Activated CD4-positive, alpha-beta memory T cell treated with anti-CD3 and anti-CD28 coated beads for 36 hours (primary cell): ENCODE data around the gene BNC2. TPM values are rescaled to one million over a fixed set of nuclear protein-coding genes. Genes with fewer than 3 reads are reported as not detected.

Experiments used
- CTCF ChIA-PET: fragments of 350-600 bp; sonication (Branson Sonifier 250); formaldehyde crosslinking; loops from one replicate; lab custom pipeline; 2021; ENCODE audit warnings: antibody characterized with exemption, inconsistent platforms; lab: Charles Lee
- POLR2A ChIA-PET: fragments of 350-600 bp; sonication (Branson Sonifier 250); formaldehyde crosslinking; loops from one replicate; lab custom pipeline; 2021; ENCODE audit warnings: antibody characterized with exemption; lab: Charles Lee
- DNase-seq: peaks from one replicate; pipeline ENCODE4 v3.0.0-alpha.2; 2020
- H3K27ac Mint-ChIP-seq: one replicate; pipeline ENCODE4 v1.8.0; 2021; ENCODE audit warnings: mixed read lengths
- H3K27me3 Mint-ChIP-seq: one replicate; pipeline ENCODE4 v1.8.0; 2021; ENCODE audit warnings: mixed read lengths
- H3K36me3 Mint-ChIP-seq: one replicate; pipeline ENCODE4 v1.8.0; 2021; ENCODE audit warnings: mixed read lengths
- H3K4me1 Mint-ChIP-seq: one replicate; pipeline ENCODE4 v1.8.0; 2021; ENCODE audit warnings: low read depth, mixed read lengths
- H3K4me3 Mint-ChIP-seq: one replicate; pipeline ENCODE4 v1.8.0; 2021; ENCODE audit warnings: mild to moderate bottlenecking, mixed read lengths
- H3K9me3 Mint-ChIP-seq: one replicate; pipeline ENCODE4 v1.8.0; 2021; ENCODE audit warnings: mixed read lengths
- intact Hi-C: fragments of 100-400 bp; cut with micrococcal nuclease; formaldehyde crosslinking; loops from one replicate; pipeline ENCODE4 v1.15.1; 2023
- total RNA-seq, 2 experiments: library from RNA; stranded (reverse); gene quantifications; one replicate each; pipeline ENCODE4 v1.2.3, GENCODE V29; 2021

The BNC2 gene
- total RNA-seq, 2 experiments from 2014 or later = not detected

DNA sequence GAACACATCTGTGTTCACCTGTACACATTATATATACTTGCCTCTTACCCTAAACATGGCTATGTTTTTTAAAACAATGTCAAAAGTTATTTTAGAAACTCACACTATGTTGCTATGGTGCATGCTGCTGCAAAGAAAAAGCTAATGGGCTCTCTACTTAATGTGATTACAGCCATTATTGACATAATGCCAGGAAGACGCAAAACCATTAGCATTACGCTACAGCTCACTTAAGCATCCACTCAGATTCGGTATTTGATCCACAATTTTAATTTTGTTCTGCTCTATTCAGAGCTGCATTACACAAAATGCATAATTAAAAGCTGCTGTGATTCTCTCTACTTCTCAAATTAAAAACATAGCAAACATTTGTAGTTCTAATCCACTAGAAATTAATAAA, 395.2 kb downstream of the BNC2 start:
- intact Hi-C loops = no loop called here
- no peak for DNase-seq
- Mint-ChIP-seq H3K27me3 (no peaks in the 10 kb centered on the region), H3K27ac (no peak overlapping the region), H3K9me3 (peaks cover 12% of the 10 kb centered on the region), H3K4me1 (no peaks in the 10 kb centered on the region), H3K36me3 (no peaks in the 10 kb centered on the region), H3K4me3 (no peak overlapping the region)
- ChIA-PET POLR2A (no interaction called here), CTCF (no interaction called here)

DNA sequence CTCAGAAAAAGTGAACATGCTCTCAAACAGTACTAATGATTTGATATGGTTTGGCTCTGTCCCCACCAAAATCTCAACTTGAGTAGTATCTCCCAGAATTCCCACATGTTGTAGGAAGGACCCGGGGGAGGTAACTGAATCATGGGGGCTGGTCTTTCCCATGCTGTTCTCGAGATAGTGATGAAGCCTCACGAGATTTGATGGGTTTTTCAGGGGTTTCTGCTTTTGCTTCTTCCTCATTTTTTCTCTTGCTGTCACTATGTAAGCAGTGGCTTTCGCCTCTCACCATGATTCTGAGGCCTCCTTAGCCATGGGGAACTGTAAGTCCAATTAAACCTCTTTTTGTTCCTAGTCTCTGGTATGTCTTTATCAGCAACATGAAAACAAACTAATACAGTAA, 401.3 kb downstream of the BNC2 start:
- intact Hi-C loops = no loop called here
- Mint-ChIP-seq H3K4me1 (no peaks in the 10 kb centered on the region), H3K27me3 (no peaks in the 10 kb centered on the region), H3K4me3 (no peak overlapping the region), H3K27ac (no peak overlapping the region), H3K9me3 (peaks cover 17% of the 10 kb centered on the region), H3K36me3 (no peaks in the 10 kb centered on the region)
- ChIA-PET CTCF (no interaction called here), POLR2A (no interaction called here)
- no peak for DNase-seq

DNA sequence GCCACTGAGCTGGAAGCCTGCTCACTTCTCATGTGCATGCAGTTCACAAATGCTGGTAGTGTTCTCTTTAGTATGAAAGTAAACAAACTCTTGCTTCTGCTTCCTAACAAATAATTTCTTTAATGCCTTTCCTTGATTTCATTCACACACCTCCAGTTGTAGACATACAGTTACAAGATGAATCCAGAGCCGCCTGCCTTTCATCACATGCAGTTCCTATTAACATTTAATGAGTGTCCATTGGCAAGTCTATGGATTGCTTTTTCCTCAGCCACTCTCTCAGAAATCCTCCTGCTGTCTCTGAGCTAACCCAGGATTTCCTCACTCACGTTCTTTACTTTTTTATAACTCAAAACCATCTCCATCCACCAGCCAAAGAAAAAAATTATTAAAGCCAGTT, 408.6 kb downstream of the BNC2 start:
- Mint-ChIP-seq H3K4me3 (no peak overlapping the region), H3K4me1 (no peaks in the 10 kb centered on the region), H3K27me3 (no peaks in the 10 kb centered on the region), H3K9me3 (peaks cover 7% of the 10 kb centered on the region), H3K36me3 (no peaks in the 10 kb centered on the region), H3K27ac (no peak overlapping the region)
- intact Hi-C loops = no loop called here
- POLR2A ChIA-PET = no interaction called here
- CTCF ChIA-PET = no interaction called here
- DNase-seq = no peak

DNA sequence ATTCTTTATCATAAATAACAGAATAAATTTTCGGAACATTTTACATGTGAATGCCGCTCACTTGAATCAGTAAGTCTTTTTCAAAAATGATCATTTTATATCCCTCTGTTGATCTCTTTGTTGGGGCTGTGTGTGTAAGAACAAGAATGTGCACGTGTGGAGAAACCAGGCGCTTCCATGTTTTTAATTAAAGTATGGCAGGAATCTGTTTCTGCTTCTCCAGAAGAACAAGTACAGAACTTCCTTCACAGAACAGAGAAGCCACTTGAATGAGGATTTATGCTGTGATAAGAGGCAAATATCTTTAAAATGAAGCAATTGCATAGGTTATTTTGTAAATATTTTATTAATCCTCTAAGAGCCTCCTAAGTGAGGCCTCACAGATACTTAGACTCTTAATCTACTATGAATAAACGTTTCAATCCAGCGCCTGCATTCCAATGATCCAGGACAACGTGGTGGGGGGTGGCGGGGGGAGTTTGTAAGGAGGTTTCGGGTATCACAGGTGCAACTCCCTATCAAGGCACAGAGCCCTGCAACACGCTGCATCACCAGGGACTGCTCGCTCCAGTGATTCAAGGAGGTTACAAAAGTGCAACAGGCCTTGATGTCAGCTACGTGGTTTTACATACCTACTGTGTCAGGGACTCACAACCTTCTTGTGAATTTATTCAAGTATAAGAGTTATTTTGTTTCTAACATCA, 409.2 kb downstream of the BNC2 start:
- H3K27me3 Mint-ChIP-seq = no peaks in the 10 kb centered on the region
- ChIA-PET CTCF (no interaction called here), POLR2A (no interaction called here)
- intact Hi-C loops = no loop called here
- DNase-seq = no peak
- H3K36me3 Mint-ChIP-seq = no peaks in the 10 kb centered on the region
- H3K4me1 Mint-ChIP-seq = no peaks in the 10 kb centered on the region
- no peak overlapping the region for H3K4me3 Mint-ChIP-seq
- H3K9me3 Mint-ChIP-seq = peaks cover 7% of the 10 kb centered on the region
- no peak overlapping the region for H3K27ac Mint-ChIP-seq

DNA sequence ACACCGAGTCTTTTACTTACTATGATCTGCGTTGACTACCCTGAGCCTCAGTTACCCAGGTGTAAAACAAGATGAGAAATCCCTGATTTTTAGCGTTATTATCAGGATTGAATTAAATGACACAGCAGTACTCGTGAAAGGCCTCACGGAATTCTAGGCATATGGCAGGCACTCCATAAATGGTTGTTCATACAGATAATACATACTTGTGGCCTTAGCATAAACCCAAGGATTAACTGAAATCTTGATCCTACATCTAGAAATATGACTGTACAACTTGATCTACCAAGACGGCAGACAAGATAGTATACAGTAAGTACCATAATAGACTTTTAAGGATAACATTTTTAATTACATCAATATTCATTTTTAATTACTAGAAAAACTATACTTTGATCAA, 409.8 kb downstream of the BNC2 start:
- no peaks in the 10 kb centered on the region for H3K4me1 Mint-ChIP-seq
- intact Hi-C loops = no loop called here

DNA sequence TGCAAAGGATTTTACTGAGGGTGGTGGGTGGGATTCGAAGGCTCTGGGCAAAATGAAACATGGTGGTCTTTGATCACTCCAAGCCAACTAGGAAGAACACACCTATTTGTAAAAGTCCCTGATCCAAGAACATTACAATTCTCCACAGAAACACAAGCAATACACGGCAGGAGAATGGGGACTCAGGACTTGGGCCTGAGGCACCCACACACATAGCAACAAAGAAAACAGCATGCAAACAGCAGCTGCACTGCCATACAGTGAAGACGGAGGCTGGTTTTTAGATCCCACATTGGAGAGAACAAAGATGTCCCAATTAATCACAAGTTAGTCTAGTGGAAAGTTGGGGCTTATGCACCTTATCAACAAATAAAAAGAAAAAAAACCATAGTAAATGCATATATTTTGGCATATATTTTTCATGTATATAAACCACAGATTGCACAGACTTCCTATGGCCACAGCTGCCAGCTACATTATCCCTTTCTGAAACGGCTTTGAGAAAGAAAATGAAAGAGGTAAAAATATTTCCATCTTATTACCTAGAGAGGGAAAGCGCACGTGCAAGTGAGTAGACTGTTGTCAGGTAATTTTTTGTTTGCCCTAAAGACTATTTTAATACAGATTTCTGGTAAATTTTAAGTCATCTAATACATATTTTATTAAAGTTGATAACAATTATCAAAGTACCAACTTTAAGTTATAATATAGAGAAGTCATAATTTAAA, 410.9 kb downstream of the BNC2 start:
- H3K27ac Mint-ChIP-seq = no peak overlapping the region
- no peak overlapping the region for H3K4me3 Mint-ChIP-seq
- DNase-seq = no peak
- no peaks in the 10 kb centered on the region for H3K27me3 Mint-ChIP-seq
- peaks cover 7% of the 10 kb centered on the region for H3K9me3 Mint-ChIP-seq
- intact Hi-C loops = no loop called here
- no peaks in the 10 kb centered on the region for H3K36me3 Mint-ChIP-seq
- ChIA-PET CTCF (interaction anchor here (0.6 kb wide), 1 partner anchor 1911 kb away, joined by 3 read pairs; no protein-coding TSS in a partner anchor), POLR2A (no interaction called here)
- H3K4me1 Mint-ChIP-seq = no peaks in the 10 kb centered on the region

More for the DNA sequence above, 409.8 kb downstream of the BNC2 start:
- no peak for DNase-seq
- ChIA-PET POLR2A (no interaction called here), CTCF (no interaction called here)
- H3K27ac Mint-ChIP-seq = no peak overlapping the region
- no peak overlapping the region for H3K4me3 Mint-ChIP-seq
- peaks cover 7% of the 10 kb centered on the region for H3K9me3 Mint-ChIP-seq
- no peaks in the 10 kb centered on the region for H3K27me3 Mint-ChIP-seq
- no peaks in the 10 kb centered on the region for H3K36me3 Mint-ChIP-seq

DNA sequence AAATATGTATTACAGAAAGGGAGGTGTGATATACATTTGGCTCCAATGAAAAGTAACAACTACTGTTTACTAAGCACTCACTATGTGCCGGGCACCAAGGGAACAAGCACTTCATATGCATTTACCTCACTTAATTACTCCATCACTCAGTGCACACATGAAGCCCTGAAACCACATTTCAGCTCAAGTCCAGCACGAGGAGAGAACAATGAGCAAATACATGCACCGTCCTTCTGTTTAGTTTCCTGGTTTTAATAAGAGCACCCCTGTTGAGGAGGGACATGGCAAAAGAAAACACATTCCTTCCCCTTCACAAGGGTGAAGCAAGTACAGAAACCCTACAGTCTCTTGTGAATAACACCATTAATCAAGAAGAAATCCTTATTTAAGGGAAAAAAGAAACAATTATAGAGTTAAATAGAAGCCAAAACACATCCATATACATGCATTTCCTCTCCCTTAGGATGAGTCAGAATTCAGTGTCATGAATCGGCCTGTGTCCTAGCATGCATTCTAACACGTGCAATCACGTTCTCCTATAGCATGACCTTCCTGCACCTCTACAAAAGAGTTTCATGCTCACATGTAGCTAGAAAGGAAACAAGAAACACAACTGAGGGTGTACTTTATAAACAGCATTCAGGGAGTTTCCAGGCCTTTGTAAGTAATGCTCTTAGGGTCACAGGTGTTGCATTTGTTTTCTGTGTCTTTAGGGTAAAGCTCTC, 411.6 kb downstream of the BNC2 start:
- DNase-seq = no peak
- ChIA-PET POLR2A (no interaction called here), CTCF (no interaction called here)
- no peaks in the 10 kb centered on the region for H3K4me1 Mint-ChIP-seq
- H3K27me3 Mint-ChIP-seq = no peaks in the 10 kb centered on the region
- H3K27ac Mint-ChIP-seq = no peak overlapping the region
- H3K9me3 Mint-ChIP-seq = peaks cover 6% of the 10 kb centered on the region
- intact Hi-C loops = no loop called here
- H3K36me3 Mint-ChIP-seq = no peaks in the 10 kb centered on the region
- no peak overlapping the region for H3K4me3 Mint-ChIP-seq

DNA sequence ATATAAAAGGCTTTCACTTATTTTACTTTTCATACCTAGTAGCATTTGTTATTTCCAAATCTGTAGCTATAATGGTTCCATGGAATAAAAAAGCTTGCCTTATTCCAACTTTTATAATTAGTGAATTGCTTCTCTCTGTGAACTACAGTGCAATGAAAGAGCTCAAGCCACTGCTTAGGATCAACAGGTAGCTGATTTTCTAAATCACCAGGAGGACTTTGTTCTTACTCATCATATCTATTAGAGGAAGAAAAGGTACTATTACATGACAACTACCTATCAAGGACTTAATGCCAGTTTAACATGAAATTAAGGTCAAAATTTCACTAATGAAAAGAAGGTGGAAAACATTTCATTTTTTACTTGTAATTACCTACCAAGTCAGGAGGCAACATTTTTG, 414.6 kb downstream of the BNC2 start:
- ChIA-PET CTCF (no interaction called here), POLR2A (no interaction called here)
- intact Hi-C loops = no loop called here

DNA sequence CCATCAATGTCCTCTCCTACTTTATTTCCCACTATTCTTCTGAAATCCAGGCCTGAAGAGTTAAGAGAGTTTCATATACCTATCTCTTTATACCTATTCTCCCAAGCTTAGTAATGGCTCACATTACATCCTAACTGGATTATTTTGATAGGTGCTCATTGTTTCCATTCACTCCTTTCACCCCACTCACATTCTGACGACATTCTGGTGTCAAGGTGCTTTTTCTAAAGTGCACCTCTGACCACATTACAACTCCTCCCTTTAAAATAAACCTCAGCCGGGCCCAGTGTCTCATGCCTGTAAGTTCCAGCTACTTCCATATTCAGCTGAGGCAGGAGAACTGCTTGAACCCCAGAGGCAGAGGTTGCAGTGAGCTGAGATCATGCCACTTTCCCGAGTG, 417.1 kb downstream of the BNC2 start:
- no peak overlapping the region for H3K4me3 Mint-ChIP-seq
- POLR2A ChIA-PET = no interaction called here
- DNase-seq = no peak
- CTCF ChIA-PET = no interaction called here
- H3K27ac Mint-ChIP-seq = no peak overlapping the region
- intact Hi-C loops = no loop called here
- no peaks in the 10 kb centered on the region for H3K9me3 Mint-ChIP-seq
- no peaks in the 10 kb centered on the region for H3K27me3 Mint-ChIP-seq
- no peaks in the 10 kb centered on the region for H3K4me1 Mint-ChIP-seq
- no peaks in the 10 kb centered on the region for H3K36me3 Mint-ChIP-seq

More for the DNA sequence above, 414.6 kb downstream of the BNC2 start:
- Mint-ChIP-seq H3K4me1 (no peaks in the 10 kb centered on the region), H3K27ac (no peak overlapping the region), H3K36me3 (no peaks in the 10 kb centered on the region), H3K9me3 (peaks cover 2% of the 10 kb centered on the region), H3K27me3 (no peaks in the 10 kb centered on the region), H3K4me3 (no peak overlapping the region)
- DNase-seq = no peak

DNA sequence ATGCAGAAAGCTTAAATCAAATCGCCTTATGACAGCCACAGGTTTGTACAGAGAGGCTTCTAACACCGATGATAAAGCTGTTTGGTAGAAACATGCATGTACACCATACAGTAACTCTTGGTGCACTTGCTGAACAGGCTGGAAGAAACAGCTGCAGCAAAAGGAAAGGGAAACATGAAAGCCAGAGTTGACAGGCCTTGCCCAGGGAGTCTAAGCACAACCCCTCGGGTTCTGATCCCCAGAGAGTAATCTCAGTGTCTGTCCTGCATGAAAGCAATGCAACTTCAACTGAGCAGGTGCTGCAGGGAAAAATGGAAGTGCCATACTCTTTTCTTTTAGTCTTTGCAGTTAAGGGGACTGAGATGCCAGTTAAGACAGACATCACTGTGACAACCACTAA, 419.9 kb downstream of the BNC2 start:
- Mint-ChIP-seq H3K27ac (no peak overlapping the region), H3K36me3 (no peaks in the 10 kb centered on the region), H3K27me3 (no peaks in the 10 kb centered on the region), H3K9me3 (no peaks in the 10 kb centered on the region), H3K4me3 (no peak overlapping the region), H3K4me1 (no peaks in the 10 kb centered on the region)
- ChIA-PET CTCF (no interaction called here), POLR2A (no interaction called here)
- intact Hi-C loops = no loop called here
- DNase-seq = no peak

DNA sequence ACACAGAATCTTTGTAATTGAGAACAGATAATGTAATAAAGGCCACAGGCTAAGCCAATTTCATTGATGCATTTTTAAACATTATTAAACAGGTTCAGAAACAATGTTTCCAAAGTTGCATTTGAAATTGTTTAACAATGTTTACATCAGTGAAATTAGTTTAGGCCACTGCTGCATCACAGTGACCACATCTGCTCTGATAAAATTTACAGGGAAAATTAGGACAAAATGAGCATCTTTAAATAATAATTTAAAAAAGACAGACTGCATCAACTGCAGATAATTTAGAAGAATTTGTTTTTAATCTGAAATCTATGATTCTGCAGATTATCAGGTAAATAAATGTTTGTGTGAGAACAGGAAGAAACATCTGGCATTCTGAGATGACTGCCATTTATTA, 420.4 kb downstream of the BNC2 start:
- intact Hi-C loops = no loop called here
- no peaks in the 10 kb centered on the region for H3K27me3 Mint-ChIP-seq
- no peak overlapping the region for H3K4me3 Mint-ChIP-seq
- no peaks in the 10 kb centered on the region for H3K4me1 Mint-ChIP-seq
- DNase-seq = no peak
- no peaks in the 10 kb centered on the region for H3K9me3 Mint-ChIP-seq
- no peaks in the 10 kb centered on the region for H3K36me3 Mint-ChIP-seq
- no peak overlapping the region for H3K27ac Mint-ChIP-seq
- ChIA-PET CTCF (no interaction called here), POLR2A (no interaction called here)

DNA sequence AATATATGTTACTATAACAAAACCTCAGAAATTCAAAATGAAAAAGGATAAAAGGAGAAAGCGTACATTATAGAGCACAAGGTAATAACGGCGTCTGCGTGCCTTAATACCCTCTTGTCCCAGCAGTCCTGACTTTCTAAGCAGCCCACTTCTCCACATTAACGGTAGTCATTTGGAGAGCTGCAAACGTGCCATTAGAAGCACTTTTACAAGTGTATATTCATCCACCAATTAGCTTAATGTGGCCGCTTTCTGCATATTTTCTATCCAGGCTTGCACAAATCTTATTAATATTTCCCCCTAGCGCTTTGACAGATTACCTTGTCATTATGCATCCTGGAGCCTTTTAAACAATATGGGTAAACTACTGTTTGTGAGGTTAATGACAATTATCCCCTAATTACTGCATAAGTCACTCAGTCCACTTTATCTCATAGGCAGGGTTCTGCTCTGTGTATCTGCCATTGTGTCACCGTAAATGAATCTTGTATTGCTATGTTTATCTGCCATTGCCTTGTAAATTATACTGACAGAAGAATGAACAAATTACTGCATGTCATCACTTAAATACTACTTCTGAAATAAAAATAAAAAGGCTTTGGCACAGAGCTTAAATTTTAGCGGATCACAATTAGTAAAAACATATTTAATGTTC, 421.3 kb downstream of the BNC2 start:
- H3K27me3 Mint-ChIP-seq = no peaks in the 10 kb centered on the region
- CTCF ChIA-PET = no interaction called here
- intact Hi-C loops = no loop called here
- DNase-seq = no peak
- H3K9me3 Mint-ChIP-seq = no peaks in the 10 kb centered on the region
- H3K36me3 Mint-ChIP-seq = no peaks in the 10 kb centered on the region
- H3K4me3 Mint-ChIP-seq = no peak overlapping the region
- H3K4me1 Mint-ChIP-seq = no peaks in the 10 kb centered on the region
- POLR2A ChIA-PET = no interaction called here
- H3K27ac Mint-ChIP-seq = no peak overlapping the region
